GM21526 (cell line): Measurements from ENCODE around the gene AMZ2.
"Not testable (repeated sequence)": the region's sequence is repeated elsewhere in the genome, so short reads cannot be mapped to it uniquely, and the experiment has no call there.

Experiments
- ATAC-seq: cut with Tn5 transposase; IDR thresholded peaks from one replicate; pipeline ENCODE4 v1.9.1; 2021; ENCODE audit warnings: moderate library complexity; ENCODE audit not compliant: unreplicated experiment, low FRiP score

The AMZ2 gene

DNA sequence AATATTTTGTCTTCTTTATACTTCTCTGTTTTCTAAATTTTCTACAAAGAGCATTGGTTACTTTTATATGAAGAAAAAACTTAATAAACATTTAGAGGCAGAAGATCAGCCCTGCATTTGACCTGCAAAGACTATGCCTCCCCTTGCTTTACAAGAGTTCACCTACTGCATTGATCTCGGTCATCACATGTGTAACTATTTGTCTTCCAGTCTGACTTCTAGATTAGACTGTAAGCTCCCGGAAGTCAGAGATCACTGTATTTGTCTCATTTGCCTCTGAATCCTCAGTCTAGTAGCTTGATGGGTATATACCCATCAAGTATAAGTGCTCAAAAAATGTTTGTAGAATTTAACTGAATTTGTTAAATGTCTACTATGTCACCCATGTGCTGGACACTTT is 27.7 kb upstream of the AMZ2 start:
- not testable (repeated sequence) for ATAC-seq

- ATAC-seq = not testable (repeated sequence)
Measured at GRCh38 chr17:68220786-68221185, 27.1 kb upstream of the AMZ2 start.

- ATAC-seq = no peak
Measured at GRCh38 chr17:68221786-68222185, 26.1 kb upstream of the AMZ2 start.

DNA sequence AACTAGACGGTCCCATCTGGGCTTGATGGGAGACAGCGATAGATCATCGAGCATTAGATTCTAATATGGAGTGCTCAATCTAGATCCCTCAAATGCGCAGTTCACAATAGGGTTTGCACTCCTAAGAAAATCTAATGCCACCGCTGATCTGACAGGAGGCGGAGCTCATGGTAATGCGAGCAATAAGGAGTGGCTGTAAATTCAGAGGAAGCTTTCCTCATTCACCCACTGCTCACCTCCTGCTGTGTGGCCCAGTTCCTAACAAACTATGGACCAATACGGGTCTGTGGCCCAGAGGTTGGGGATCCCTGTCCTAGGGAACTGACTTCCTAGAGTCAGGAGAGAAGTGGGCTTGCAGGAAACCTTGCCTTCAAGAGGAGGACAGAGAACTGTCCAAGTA is 25.2 kb upstream of the AMZ2 start:
- ATAC-seq = no peak

DNA sequence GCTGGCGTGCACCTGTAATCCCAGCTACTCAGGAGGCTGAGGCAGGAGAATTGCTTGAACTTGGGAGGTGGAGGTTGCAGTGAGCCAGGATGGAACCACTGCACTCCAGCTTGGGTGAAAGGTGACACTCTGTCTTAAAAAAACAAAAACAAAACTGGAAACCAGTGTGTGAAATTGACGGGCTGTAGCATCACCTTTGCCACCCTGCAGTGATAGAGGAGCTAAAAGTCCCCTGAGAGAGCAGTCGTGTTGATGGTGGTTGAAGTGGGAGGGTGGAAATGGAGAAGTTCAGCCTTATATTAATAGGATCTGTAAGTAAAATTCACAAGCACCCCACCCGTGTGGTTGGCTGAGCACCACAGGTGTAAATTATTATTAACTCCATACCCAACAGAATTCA is 22.8 kb upstream of the AMZ2 start:
- not testable (repeated sequence) for ATAC-seq

DNA sequence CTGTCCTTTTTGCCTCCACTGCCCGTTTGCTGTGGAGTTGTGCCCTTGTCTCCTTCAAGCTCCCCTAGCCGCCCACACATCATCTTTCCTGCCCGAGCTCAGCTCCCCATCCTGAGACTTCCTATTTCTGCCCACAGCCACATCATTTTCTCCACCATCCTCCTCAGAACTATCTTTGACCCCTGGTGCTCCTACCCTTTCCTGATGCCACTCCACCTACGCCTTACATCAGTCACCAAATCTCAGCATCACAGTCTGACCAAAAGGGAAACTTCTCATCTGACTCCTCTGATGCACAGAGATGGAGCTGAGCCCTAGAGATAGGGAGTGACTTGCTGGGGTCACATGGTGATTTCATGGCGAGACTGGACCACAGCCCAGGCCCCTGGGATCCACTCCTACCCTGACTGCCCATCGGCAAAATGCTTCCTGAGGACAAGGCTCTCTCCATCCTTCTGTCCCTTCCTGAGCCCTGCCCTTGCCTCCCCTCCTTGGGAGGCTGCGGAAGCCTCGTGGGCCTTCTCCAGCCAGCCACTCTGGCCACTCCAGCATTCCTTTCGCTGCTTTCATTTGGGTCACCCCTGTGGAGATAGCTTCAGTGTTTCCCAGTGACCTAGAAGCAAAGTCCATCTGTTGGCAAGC is 19.7 kb upstream of the AMZ2 start:
- ATAC-seq = not testable (repeated sequence)

DNA sequence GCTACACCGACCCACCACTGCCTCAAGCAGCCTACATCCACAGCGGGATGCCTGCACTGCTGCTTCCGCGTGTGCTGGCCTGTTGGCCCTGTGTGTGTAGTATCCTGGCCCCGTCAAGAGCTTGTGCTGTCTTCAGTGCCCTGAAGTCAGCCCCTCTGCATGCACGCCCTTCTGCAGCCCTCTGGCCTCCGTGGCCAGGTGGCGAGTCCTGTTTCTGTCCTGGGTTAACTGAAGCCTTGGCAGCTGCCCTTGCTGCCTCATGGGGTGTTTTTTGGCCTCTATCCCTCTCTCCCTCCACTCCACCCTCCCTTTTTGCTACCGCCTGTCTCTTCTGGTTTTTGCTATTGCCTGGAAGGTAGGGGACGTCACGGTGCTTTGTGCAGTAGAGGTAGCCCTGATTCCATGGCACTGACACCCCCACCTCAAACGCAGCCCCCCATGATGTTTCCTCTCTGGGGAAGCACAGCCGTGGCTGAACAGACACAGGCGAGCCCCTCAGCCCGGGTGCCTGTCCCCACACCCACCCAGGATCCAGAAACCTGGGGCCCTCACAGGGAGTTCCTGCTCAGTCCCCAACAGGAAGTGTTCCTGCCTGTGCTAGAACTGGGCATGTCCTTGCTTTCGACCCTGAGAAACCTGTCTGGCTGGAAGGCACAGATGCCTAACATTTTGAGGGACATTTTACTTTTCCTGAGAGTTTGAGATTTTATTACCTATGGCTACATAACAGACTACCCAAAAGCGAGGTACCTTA is 18.8 kb upstream of the AMZ2 start:
- no peak for ATAC-seq

DNA sequence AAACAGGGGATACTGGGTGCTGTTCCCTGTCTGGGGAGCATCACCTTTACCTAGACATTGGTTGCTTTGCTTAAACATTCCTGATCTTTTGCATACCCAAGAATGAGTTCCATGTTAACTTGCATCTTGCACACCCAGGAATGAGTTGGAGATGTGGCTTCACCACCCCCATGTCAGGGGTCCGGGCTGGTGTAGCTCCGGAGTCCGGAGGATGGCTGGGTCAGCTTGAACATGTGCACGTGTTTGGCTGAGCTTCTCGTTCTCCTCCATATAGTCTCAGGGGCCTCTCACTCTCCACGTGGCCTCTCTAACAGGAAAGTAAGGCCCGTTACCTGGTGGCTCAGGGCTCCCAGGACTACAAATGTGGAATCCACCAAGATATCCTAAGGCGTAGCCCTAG is 18.2 kb upstream of the AMZ2 start:
- ATAC-seq = no peak

DNA sequence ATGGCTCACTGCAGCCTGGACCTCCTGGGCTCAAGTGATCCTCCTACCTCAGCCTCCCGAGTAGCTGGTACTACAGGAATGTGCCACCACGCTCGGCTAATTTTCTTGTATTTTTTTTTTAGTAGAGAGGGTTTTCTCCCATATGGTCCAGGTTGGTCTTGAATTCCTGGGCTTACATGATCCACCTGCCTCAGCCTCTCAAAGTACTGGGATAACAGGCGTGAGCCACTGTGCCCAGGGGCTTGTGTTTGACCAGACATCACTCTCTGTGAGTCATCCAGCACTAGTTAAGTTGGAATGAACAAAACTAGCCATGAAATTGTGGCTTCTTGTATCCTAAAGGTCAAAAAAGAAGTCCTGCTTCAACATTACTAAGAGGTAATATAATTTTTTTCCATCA is 16.7 kb upstream of the AMZ2 start:
- ATAC-seq = not testable (repeated sequence)

DNA sequence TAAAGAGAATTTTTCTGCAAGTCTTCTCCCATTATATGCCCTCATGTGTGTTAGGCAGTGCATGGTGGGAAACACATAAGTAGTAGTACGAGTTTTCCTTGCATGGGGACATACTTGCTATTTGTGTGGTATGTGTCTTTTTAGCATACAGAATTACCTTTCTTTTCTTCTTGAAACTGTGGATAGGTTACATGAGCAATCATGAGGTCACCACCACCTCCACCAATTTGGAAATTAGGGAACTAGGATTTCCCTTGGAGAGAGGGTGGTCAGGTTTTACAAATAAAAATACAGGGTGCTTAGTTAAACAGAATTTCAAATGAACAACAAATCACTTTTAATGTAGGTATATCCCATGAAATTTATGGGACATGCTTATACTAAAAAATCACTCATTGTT is 16.3 kb upstream of the AMZ2 start:
- no peak for ATAC-seq

- ATAC-seq = not testable (repeated sequence)
Measured at GRCh38 chr17:68232741-68233140, 15.1 kb upstream of the AMZ2 start.

DNA sequence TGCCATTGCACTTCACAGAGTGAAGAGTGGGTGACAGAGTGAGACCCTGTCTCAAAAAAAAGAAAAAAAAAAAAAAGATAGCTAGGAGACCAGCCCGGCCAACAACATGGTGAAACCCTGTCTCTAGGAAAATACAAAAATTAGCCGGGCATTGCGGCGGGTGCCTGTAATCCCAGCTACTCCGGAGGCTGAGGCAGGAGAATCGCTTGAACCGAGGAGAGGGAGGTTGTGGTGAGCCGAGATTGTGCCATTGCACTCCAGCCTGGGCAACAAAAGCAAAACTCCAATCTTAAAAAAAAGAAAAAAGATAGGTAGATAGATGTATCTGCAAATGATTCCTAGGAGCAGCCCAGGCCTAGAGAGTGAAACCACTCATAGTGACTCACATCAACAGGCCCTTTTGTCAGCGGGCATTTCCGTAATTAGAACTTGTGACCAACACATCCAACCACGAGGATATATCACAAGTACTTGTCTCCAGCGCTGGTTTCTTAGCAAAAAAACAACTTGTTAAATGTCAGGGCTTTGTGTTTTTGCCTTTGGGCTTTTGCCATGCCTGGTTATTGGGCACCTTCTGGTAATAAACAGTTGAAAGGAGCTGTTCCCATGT is 13.0 kb upstream of the AMZ2 start:
- ATAC-seq = not testable (repeated sequence)

DNA sequence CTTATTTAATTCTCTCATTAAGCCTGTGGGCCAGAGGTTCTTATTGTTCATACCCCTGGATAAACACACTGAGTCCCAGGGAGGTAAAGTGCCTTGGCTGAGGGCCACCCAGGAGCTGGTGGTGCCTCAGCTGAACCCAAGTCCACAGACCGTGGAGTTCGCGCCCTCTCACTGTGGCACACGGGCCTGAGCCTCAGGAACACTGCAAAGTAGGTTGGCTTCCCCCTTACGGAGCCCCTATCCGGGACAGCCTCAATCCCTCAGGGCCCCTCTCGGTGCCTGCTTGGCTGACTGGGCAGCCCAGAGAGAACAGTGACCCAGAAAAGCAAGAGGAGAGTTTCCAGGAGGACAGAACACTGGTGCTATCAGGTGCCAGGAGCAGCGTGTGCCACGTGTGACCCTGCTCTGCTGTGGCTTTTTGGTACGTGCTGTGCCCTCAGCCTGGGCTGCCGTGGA is 12.5 kb upstream of the AMZ2 start:
- ATAC-seq = not testable (repeated sequence)

DNA sequence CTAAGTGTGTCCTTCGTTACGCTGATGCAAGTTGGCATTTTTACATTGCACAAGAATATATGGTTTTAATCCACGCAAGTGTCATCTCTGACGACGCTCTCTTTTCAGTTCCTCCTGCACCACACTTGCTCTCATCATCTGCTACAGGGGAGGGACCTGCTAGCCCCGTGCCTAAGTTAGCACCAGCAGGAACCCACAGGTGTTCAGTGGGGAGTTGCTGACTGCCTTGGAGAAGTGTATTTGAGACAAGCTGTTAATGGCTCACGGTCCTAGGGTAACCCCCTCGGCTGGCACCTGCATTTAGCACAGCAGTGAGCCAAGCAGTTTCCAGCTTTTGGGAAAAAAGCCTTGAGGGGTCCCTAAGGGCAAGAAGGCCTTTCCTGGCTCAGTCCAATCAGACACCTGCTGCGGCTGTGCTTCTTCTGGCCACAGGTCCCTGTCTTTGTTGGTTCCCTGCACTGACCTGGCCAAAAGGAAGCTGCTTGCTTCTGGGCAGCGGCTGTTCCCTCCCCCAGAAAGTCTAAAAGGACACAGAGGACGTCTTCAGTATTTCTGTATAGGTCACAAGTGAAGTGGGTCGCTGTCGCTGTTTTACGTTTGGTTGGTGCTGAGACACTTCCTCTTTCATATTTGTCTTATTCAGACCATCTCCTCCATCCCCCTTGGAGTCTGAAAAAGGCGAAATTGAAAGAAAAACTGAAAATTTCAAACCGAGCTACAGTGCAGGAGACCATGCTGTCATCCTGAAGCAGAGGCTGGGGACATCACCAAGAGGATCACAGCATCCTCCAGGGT is 10.3 kb upstream of the AMZ2 start:
- ATAC-seq = peak; percentile 66

GRCh38 chr17:68238164-68238870 is 9.5 kb upstream of the AMZ2 start:
- ATAC-seq = no peak

DNA sequence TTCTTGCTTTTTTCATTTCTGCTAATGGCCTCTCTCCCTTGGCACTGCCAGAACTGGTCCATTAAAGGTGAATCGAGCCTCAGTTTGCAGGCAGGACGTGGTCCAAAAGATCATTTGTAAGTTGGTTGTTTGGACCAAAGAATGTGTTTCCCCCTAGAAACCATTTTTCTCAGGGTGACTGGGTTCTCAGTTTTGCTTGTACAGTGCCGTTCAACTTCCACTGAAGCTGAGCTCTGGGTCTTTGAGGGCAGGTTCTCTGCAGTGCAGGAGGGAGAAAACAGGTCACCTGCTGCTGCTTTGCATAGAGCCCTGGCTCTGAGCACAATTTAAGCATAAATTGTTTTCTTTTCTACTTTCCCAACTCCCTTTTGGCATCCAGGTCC is 9.0 kb upstream of the AMZ2 start:
- ATAC-seq = no peak

DNA sequence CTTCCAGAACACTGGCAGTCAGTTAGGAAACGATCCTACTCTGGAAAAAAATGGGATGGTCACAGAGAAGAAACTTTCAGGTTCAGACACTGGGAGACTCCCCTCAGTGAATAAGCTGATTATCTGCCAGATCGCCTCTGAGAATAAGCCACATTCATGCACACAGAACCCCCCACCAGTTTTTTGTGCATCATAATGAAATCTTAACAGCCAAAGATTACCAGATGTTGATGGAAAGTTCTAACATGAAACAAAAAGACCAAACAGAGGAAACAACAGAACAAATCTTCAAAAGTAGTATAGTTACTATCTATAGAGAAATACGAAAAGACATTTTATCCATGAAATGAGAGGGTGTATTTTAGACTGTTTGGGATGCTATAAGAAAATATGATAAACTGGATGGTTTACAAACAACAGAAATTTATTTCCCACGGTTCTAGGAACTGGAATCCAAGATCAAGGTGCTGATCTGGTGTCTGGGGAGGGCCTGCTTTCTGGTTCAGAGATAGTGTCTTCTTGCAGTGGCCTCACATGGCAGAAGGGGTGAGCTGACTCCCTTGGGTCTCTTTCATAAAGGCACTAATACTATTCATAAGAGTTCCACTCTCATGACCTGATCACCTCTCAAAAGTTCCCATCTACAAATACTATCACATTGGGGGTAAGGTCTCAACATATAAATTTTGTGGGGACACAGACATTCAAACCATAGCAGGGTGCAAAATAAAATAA is 8.0 kb upstream of the AMZ2 start:
- no peak for ATAC-seq

GRCh38 chr17:68246271-68247028 is 1.4 kb upstream of the AMZ2 start:
- ATAC-seq = no peak
